SIG-M5 (cell line): Measurements from ENCODE around the gene HIC2.
"Not testable (repeated sequence)": the region's sequence is repeated elsewhere in the genome, so short reads cannot be mapped to it uniquely, and the experiment has no call there.

Experiments used
- DNase-seq: peaks from one replicate; lab custom pipeline; 2025; lab: John Stamatoyannopoulos, UW

HIC2 gene

GRCh38 chr22:21449531-21450319, 32.6 kb downstream of the HIC2 start:
- no peak for DNase-seq

GRCh38 chr22:21450320-21450831, 33.2 kb downstream of the HIC2 start:
- DNase-seq: no peak

GRCh38 chr22:21450858-21451353, 33.7 kb downstream of the HIC2 start:
- DNase-seq: no peak

- no peak for DNase-seq
These were observed 34.7 kb downstream of the HIC2 start for GRCh38 chr22:21451545-21452520.

GRCh38 chr22:21452666-21453065, 35.5 kb downstream of the HIC2 start:
- not testable (repeated sequence) for DNase-seq

GRCh38 chr22:21454998-21455333, 37.8 kb downstream of the HIC2 start:
- not testable (repeated sequence) for DNase-seq

- no peak for DNase-seq
These were observed 38.3 kb downstream of the HIC2 start for GRCh38 chr22:21455334-21456089.

- no peak for DNase-seq
These were observed 40.0 kb downstream of the HIC2 start for GRCh38 chr22:21457023-21457787.

- DNase-seq: not testable (repeated sequence)
These were observed 45.5 kb downstream of the HIC2 start for GRCh38 chr22:21462672-21463071.

- not testable (repeated sequence) for DNase-seq
These were observed 50.4 kb downstream of the HIC2 start, which contains the start of gene TMEM191C for GRCh38 chr22:21467337-21468193. TSS of gene TMEM191C (plus strand) at chr22:21467387. CDS start at chr22:21467460, 73 bp downstream.

GRCh38 chr22:21468194-21469096, 51.3 kb downstream of the HIC2 start:
- DNase-seq: not testable (repeated sequence)

- not testable (repeated sequence) for DNase-seq
These were observed 52.2 kb downstream of the HIC2 start for GRCh38 chr22:21469097-21469994.

- not testable (repeated sequence) for DNase-seq
These were observed 55.8 kb downstream of the HIC2 start for GRCh38 chr22:21472984-21473383.

- not testable (repeated sequence) for DNase-seq
These were observed 56.5 kb downstream of the HIC2 start for GRCh38 chr22:21473664-21474063.

GRCh38 chr22:21484039-21484438, 66.9 kb downstream of the HIC2 start:
- DNase-seq: not testable (repeated sequence)

GRCh38 chr22:21487723-21488122, 70.6 kb downstream of the HIC2 start:
- DNase-seq: not testable (repeated sequence)

- DNase-seq: not testable (repeated sequence)
These were observed 72.0 kb downstream of the HIC2 start for GRCh38 chr22:21489149-21489680.
